ENCODE data around the gene CBFB.

DNA sequence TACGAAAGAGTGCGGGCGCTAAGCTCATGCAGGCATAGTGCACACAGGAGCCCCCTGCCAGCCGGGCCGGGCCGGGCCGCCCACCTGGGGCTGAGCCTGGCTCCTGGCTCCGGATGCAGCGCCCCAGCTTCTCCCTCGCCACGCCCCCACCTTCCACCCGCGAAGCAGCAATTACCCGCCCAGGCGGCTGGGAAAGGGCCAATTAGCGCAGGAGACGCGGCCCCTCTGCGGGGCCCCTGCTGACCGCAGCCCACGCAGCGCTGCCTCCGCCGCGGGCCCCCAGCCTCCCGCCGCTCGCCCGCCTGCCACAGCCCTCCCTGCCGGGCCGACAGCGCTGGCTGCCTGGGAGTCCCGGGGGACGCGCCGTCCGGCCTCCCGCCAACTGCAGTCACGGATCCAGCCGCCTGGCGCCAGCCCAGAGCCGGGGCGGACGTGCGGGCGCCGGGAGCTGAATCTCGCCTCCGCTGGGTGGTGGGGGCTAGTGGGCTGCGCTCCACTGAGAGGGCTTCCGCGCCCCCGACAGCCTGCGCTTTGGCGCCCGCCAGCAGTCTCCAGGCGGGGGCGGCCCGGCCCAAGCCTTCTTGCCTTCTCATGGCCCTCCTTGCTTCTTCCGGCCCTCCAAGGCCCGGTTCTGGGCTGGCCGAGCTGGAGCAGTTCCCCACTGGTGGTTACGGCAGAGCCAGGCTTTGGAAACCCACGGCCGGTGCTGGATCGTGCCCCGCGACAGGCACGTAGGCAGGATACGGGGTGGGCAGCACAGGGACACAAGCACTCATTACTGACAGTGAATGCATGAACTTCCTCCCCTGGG lies 14.9 kb upstream of the CBFB start:
- TF ChIP-seq GATA2 (IDR thresholded peaks at IDR 0.05; ENCODE audit: low read depth, low read length) (no peak), GATA3 (IDR thresholded peaks at IDR 0.05; ENCODE audit: low read depth, low read length) (no peak)
